GM12801 (cell line): ENCODE measurements around the gene ELL3.

Source experiments
- TF ChIP-seq, protein P1 (sequence below): IDR thresholded peaks from one replicate; pipeline ENCODE4 v1.5.1; 2011; ENCODE audit warnings: control low read depth; ENCODE audit not compliant: insufficient read length; ENCODE audit errors: extremely low read depth

ELL3 gene, protein sequence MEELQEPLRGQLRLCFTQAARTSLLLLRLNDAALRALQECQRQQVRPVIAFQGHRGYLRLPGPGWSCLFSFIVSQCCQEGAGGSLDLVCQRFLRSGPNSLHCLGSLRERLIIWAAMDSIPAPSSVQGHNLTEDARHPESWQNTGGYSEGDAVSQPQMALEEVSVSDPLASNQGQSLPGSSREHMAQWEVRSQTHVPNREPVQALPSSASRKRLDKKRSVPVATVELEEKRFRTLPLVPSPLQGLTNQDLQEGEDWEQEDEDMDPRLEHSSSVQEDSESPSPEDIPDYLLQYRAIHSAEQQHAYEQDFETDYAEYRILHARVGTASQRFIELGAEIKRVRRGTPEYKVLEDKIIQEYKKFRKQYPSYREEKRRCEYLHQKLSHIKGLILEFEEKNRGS

DNA sequence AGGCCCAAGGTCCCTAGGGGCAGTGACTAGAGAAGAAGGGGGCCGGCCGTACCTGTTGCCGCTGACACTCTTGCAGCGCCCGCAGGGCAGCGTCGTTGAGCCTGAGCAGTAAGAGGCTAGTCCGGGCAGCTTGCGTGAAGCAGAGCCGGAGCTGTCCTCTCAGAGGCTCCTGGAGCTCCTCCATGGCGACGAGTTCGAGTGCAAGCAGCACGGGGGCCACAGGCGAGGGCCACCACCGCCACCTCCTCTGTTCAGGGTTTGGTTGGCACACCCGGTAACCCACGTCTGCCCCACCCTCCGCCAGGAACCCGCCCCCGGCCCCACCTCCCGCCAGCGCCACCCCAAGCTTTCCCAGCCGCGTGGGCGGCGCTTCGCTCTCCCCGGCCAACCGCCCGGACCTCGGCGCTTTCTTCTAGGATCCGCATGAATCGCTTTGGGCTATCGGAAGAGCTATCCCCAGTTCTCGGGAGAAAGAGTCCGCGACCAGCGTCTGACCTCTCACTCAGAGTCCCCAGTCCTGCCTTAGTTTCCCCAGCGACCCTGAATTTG, at the start of gene ELL3:
Gene ELL3, minus strand, starts transcription at position 249 of the 549 bp plus-strand sequence. Its CDS starts 65 bp downstream, at position 184.
- TF ChIP-seq, protein P1, sequence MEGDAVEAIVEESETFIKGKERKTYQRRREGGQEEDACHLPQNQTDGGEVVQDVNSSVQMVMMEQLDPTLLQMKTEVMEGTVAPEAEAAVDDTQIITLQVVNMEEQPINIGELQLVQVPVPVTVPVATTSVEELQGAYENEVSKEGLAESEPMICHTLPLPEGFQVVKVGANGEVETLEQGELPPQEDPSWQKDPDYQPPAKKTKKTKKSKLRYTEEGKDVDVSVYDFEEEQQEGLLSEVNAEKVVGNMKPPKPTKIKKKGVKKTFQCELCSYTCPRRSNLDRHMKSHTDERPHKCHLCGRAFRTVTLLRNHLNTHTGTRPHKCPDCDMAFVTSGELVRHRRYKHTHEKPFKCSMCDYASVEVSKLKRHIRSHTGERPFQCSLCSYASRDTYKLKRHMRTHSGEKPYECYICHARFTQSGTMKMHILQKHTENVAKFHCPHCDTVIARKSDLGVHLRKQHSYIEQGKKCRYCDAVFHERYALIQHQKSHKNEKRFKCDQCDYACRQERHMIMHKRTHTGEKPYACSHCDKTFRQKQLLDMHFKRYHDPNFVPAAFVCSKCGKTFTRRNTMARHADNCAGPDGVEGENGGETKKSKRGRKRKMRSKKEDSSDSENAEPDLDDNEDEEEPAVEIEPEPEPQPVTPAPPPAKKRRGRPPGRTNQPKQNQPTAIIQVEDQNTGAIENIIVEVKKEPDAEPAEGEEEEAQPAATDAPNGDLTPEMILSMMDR = no peak

DNA sequence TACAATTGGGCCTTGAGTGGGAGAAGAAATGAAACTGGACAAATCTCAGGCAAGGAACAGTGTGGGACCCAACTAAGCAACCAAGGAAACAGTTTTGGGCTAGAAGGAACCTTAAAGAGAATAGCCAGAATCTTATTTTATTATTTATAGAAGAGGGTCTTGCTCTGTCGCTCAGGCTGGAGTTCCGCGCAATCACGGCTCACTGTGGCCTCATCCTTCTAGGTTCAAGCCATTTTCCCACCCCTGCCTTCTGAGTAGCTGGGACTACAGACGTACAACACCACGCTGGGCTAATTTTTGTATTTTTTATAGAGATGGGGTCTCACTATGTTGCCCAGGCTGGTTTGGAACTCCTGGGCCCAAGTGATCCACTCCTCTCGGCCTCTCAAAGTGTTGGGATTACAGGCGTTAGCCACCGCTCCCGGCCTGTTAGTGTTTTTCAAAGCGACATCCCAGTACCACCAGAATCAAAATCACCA, 49.3 kb upstream of the ELL3 start:
- TF ChIP-seq, protein P1 = no peak

DNA sequence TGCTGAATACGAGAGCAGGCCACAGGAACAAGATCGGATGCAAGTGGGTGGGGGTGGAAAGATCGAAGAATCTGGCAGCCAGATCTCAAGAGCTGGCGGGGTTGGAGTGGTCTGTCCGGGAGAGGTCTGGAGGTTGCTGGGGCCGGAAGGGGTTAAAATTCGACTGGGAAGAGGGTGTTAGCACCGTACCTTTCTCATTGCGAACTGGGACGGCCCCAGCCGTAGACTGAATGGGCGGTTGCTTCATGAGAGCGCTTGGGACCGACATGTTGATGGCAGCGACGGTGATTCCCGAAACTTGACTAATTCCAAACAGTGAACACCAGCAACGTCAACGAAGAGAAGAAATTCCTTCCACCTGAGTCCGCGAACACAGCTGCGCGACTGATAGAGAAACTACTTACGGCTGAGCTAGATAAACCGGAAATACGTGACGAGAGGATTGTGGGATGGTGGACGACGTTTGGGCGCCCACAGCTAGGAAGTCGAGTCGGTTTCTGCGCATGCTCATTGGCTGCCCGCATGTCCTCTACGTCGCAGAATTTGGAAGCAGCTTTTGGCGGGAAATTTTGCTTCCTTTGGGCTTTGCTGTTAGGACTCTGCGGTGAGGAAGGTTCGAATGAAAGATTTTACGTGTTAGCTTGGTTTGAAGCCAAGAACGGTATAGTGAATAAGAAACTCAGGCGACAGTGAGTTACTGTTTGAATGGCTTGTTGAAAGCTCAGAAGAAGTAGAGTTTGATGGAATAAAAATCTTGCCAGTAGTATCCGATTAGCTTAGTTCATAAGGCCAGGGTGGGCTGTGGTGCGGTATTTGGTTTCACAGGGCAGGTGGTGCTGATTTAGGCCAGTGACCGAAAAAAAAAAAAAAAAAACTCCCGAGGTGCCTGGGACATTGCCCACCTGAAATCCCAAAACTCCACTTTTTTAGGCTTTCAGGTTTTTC, 47.8 kb upstream of the ELL3 start, which contains the start of gene MFAP1:
Gene MFAP1, minus strand, starts transcription at position 389 of the 945 bp plus-strand sequence. Its CDS starts 121 bp downstream, at position 268.
- TF ChIP-seq, protein P1 = no peak

DNA sequence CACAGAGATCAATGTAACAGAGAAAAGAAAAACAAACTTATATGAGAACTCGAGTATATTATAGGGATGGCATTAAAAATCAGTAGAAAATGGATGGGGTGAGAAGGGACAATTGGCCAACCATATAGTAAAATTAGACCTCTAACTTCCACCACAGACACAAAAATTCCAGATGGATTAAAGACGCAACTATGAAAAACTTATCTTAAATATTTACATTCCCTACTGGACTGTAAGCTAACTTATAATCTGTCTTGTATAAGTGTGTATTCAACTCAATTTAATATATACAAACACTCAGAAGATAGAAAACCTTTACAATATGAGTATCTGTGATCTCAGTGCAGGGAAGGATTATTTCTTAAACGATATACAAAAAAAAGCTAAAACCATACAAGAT, 44.7 kb upstream of the ELL3 start:
- TF ChIP-seq, protein P1 = no peak

DNA sequence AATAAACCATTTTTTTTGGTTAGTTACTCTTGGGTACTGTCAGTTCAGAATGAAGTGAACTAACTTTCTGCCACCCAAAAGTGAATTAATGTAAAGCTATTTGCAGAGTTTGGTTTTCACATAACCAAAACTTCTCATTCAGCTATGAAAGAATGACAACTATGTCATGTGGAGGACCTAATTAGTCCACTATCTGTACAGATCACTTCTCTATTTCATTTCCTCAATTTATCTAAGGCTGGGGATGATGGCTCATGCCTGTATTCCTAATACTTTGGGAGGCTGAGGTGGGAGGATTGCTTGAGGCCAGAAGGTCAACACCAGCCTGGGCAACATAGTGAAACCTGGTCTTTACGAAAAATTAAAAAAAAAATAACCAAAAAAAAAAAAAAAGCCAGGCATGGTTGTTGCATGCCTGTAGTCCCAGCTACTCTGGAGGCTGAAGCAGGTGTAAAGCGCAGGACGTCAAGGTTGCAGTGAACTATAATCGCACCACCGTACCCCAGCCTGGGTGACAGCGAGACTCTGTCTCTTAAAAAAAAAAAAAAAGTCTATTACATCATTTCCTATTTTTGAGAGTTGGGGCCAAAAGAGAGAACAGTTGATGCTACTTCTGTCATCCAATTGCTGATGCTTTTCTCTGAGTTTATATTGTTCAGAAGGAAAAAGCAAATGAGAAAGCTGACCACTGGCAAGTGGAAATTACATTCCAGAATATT, 32.4 kb upstream of the ELL3 start:
- TF ChIP-seq, protein P1 = no peak

DNA sequence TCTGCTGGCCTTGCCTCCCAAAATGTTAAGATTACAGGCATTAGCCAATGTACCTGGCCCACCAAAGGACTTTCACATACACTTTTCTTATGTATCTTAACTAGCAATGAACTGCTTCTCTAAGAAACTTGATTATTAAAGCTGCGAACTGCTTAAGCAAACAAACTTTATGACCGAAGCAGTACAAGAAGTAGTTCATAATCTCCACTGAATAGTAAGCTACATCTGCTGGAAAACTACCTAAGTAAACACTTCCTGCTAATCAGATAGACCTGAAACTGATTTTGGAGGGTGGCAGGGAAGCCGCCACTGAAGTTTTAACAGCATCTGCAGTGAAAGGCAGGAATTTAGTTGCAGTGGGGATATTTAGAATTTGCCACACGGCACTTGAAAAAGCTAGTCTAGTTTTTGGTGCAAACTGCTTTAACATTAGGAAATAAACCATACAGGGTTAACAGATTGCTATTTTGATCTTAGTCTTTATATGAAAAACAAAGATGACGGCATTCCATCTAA, 31.7 kb upstream of the ELL3 start:
- TF ChIP-seq, protein P1 = no peak
